ENCODE data around the gene FREM3. TPM values are rescaled to one million over a fixed set of nuclear protein-coding genes. Genes with fewer than 3 reads are reported as not detected.

FREM3 gene
- polyA plus RNA-seq, 1 donor from 2014 or later, result 0.60 TPM

GRCh38 chr4:143626134-143626911, 74.2 kb downstream of the FREM3 start:
- H3K27me3 Mint-ChIP-seq, result peaks cover 2% of the 10 kb centered on the region
- H3K4me1 Mint-ChIP-seq, result no peaks in the 10 kb centered on the region
- H3K4me3 Mint-ChIP-seq, result no peak overlapping the region
- H3K36me3 Mint-ChIP-seq, result peaks cover 5% of the 10 kb centered on the region
- no peaks in the 10 kb centered on the region for H3K9me3 Mint-ChIP-seq
- no peak overlapping the region for H3K27ac Mint-ChIP-seq

DNA sequence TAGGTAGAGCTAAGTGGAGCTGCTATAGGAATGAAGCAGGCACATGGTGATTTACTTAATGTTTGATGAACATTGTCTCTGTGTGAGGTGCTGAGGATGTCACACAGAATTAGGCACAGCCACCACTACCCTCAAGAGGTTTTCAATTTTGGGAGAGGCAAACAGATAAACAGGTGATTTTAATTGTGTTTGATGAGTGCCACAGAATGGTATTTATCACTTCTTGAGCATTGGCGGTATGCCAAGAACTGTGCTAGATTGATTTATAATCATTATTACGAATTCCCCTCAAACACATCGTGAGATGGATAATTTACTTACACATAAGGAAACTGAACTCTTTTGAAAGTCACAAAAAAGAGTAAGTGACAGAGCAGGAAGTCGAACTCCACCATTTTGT, 74.8 kb downstream of the FREM3 start:
- Mint-ChIP-seq H3K27me3 (peaks cover 2% of the 10 kb centered on the region), H3K4me1 (no peaks in the 10 kb centered on the region), H3K9me3 (no peaks in the 10 kb centered on the region), H3K4me3 (no peak overlapping the region), H3K27ac (no peak overlapping the region), H3K36me3 (peaks cover 5% of the 10 kb centered on the region)

DNA sequence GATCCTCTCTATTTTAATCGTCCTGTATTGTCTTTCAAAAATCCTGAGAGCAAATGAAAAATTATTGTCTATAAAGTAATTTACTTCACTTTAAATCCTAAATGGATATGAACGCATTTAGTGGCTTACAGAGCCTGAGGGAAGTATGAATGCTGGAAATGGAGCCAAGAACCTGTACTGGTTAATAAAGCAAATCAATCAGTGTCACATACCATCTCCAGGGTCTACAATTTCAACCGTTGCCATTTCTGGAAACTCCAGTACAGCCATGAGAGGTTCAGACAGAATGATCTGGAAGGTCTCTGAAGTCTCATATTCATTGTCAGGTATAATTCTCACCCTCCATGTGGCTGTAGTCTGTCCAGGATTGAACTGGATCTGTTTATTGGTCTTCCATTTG, 76.6 kb downstream of the FREM3 start:
- H3K36me3 Mint-ChIP-seq, result peaks cover 5% of the 10 kb centered on the region
- H3K9me3 Mint-ChIP-seq, result no peaks in the 10 kb centered on the region
- no peaks in the 10 kb centered on the region for H3K4me1 Mint-ChIP-seq
- no peaks in the 10 kb centered on the region for H3K27me3 Mint-ChIP-seq
- no peak overlapping the region for H3K4me3 Mint-ChIP-seq
- H3K27ac Mint-ChIP-seq, result no peak overlapping the region

DNA sequence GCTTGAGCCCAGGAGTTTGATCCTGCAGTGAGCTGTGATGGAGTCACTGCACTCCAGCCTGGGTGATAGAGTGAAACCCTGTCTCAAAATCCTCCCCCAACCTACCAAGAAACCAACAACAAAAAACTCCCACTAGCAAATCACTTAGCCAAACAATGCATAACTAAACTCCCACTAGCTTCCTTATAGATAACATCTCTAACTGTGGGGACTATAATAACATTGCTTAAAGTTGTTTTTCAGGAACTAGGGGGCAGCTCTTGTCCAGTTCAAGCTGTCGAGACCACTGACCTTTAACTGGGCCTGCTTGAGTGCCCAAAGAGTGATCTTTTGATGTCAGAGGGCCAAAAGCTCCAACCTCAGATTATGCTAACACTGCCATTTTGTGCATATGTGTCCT, 81.7 kb downstream of the FREM3 start:
- H3K27me3 Mint-ChIP-seq, result peaks cover 5% of the 10 kb centered on the region
- H3K4me3 Mint-ChIP-seq, result no peak overlapping the region
- H3K9me3 Mint-ChIP-seq, result peaks cover 0 to 5% (median 4%) of the 10 kb centered on the region in 3 donors
- peaks cover 2% of the 10 kb centered on the region for H3K36me3 Mint-ChIP-seq
- no peak overlapping the region for H3K27ac Mint-ChIP-seq
- peaks cover 0 to 6% (median 0%) of the 10 kb centered on the region in 3 donors for H3K4me1 Mint-ChIP-seq

DNA sequence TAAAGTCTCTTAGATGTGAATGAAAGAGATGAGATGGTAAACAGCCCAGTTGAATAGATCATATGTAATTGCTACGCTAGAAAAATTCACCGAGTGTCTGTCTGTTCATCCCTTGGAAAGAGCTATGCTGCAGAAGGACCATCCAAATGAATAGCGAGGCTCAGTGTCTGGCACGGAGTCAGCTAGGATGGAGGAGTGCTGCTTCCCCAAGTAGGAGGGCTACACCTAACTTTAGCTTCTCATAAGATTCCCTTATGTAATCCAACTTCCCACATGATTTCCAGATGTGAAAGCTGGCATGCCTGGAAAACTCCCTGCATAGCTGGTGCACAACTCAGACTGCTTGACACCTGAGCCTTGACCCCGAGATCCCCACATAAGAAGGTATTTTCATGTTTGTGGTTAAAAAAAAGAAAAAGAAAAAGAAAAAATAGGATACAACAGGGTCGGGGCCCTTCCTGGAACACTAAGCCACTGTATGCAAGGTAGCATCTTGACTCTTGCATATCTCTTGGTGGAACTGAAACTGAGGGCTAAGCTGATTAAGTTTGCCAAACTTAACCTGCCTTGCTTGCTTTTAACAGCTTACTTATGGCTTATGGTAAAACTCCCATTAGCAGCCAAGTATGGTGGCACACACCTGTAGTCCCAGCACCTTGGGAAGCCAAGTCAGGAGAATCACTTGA, 82.3 kb downstream of the FREM3 start:
- Mint-ChIP-seq H3K27ac (no peak overlapping the region), H3K36me3 (peaks cover 2% of the 10 kb centered on the region), H3K4me3 (no peak overlapping the region)

DNA sequence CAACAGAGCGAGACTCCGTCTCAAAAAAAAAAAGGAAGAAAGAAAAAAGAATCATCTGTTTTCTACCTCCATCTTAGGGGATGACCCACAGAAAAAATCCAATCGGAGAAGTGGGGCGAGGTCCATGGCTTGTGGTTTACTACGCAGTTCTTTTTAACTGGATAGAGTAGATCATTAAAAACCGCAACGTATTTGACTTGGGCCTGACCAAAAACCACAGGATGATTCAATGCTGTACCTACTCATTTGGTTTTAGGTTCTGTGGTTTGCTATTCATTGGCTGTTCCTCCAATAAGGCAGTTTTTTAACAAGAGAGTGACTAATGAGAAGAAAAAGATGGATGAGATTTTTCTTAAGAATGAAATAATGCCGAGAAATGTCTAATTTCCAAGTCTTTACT, 83.7 kb downstream of the FREM3 start:
- no peak overlapping the region for H3K4me3 Mint-ChIP-seq
- peaks cover 0 to 6% (median 0%) of the 10 kb centered on the region in 3 donors for H3K4me1 Mint-ChIP-seq
- H3K27me3 Mint-ChIP-seq, result peaks cover 10% of the 10 kb centered on the region
- H3K27ac Mint-ChIP-seq, result no peak overlapping the region
- H3K36me3 Mint-ChIP-seq, result peaks cover 2% of the 10 kb centered on the region
- H3K9me3 Mint-ChIP-seq, result peaks cover 0 to 5% (median 4%) of the 10 kb centered on the region in 3 donors

More for the DNA sequence above, 82.3 kb downstream of the FREM3 start:
- H3K4me1 Mint-ChIP-seq, result peaks cover 0 to 6% (median 0%) of the 10 kb centered on the region in 3 donors
- peaks cover 8% of the 10 kb centered on the region for H3K27me3 Mint-ChIP-seq
- peaks cover 0 to 5% (median 4%) of the 10 kb centered on the region in 3 donors for H3K9me3 Mint-ChIP-seq

- Mint-ChIP-seq H3K27ac (no peak overlapping the region), H3K4me1 (no peaks in the 10 kb centered on the region), H3K36me3 (peaks cover 2% of the 10 kb centered on the region), H3K27me3 (peaks cover 10% of the 10 kb centered on the region), H3K4me3 (no peak overlapping the region), H3K9me3 (peaks cover 0 to 5% (median 0%) of the 10 kb centered on the region in 3 donors)
Measured at GRCh38 chr4:143609492-143609891, 91.0 kb downstream of the FREM3 start.

DNA sequence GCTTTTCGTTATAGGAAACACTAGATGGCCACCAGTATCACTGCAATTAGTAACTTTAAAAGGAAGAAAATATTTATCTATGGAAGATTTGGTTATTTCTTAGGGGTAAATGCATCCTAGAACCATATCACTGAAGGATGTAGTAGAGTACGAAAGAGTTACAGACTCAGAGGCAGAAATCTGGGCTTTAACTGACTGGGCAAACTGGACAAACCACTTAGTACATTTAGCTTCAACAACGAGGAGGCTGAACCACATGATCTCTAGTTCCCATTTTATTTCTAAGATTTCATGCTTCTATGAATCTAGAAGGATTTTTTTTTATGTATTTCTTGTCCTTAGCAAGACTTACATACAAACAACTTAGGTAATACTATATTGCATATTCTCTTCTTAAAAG, 94.0 kb downstream of the FREM3 start:
- Mint-ChIP-seq H3K36me3 (peaks cover 7% of the 10 kb centered on the region), H3K27ac (no peak overlapping the region), H3K27me3 (peaks cover 2% of the 10 kb centered on the region), H3K4me3 (no peak overlapping the region), H3K4me1 (no peaks in the 10 kb centered on the region), H3K9me3 (peaks cover 0 to 5% (median 3%) of the 10 kb centered on the region in 3 donors)

- Mint-ChIP-seq H3K4me1 (no peaks in the 10 kb centered on the region), H3K4me3 (no peak overlapping the region), H3K27ac (no peak overlapping the region), H3K36me3 (peaks cover 10% of the 10 kb centered on the region), H3K9me3 (peaks cover 0 to 3% (median 1%) of the 10 kb centered on the region in 3 donors), H3K27me3 (peaks cover 2% of the 10 kb centered on the region)
Measured at GRCh38 chr4:143599827-143600226, 100.6 kb downstream of the FREM3 start.

DNA sequence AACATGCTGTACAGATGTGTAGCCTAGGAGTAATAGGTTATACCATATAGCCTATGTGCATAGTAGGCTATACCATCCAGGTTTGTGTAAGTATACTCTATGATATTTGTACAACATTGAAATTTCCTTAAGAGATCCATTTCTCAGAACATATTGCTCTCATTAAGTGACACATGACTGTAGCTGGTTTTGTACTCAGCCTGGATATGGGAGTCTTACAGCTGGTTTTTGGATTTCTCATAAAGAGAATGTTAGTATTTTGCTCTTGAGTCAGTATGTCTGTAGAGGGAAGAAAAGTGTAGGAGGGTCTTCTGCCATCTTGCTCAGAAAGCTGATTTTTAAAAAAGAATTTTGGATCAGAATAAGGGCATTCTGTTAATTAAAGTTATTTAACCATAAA, 101.7 kb downstream of the FREM3 start:
- Mint-ChIP-seq H3K36me3 (peaks cover 7% of the 10 kb centered on the region), H3K27ac (no peak overlapping the region), H3K4me3 (no peak overlapping the region), H3K27me3 (no peaks in the 10 kb centered on the region), H3K9me3 (peaks cover 0 to under 1% (median 0%) of the 10 kb centered on the region in 3 donors), H3K4me1 (no peaks in the 10 kb centered on the region)

- Mint-ChIP-seq H3K36me3 (peaks cover 7% of the 10 kb centered on the region), H3K4me3 (no peak overlapping the region), H3K27me3 (no peaks in the 10 kb centered on the region), H3K27ac (no peak overlapping the region), H3K4me1 (no peaks in the 10 kb centered on the region), H3K9me3 (peaks cover 0 to 2% (median 0%) of the 10 kb centered on the region in 3 donors)
Measured at GRCh38 chr4:143597276-143597675, 103.2 kb downstream of the FREM3 start.

DNA sequence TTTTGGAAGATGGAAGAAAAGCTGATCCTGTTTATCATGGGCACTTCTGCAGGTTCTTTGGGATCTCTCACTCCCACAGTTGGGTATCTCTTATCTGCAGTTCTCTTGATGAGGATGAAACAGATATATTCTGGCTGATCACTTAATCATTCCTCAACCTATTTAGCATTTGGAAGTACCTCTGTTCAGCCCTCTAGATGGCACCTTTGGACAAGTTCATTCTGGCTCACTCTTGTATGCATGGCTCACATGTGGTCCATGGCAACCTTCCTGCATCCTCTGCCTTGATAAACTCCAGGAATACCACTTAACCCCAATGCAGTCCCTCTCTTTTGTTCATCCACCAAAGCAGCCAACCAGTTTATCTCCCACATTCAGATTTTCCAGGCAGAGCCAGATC, 112.8 kb downstream of the FREM3 start:
- no peaks in the 10 kb centered on the region for H3K36me3 Mint-ChIP-seq
- no peaks in the 10 kb centered on the region for H3K27me3 Mint-ChIP-seq
- no peaks in the 10 kb centered on the region for H3K4me1 Mint-ChIP-seq
- peak overlapping the region in 1 of 4 donors; percentile 4 for H3K4me3 Mint-ChIP-seq
- no peak overlapping the region for H3K27ac Mint-ChIP-seq
- H3K9me3 Mint-ChIP-seq, result peaks cover 7 to 14% (median 12%) of the 10 kb centered on the region in 3 donors

- H3K4me1 Mint-ChIP-seq, result no peaks in the 10 kb centered on the region
- no peaks in the 10 kb centered on the region for H3K36me3 Mint-ChIP-seq
- H3K27me3 Mint-ChIP-seq, result no peaks in the 10 kb centered on the region
- no peak overlapping the region for H3K27ac Mint-ChIP-seq
- peaks cover 7 to 17% (median 11%) of the 10 kb centered on the region in 3 donors for H3K9me3 Mint-ChIP-seq
- H3K4me3 Mint-ChIP-seq, result no peak overlapping the region
Measured at GRCh38 chr4:143586080-143586479, 114.4 kb downstream of the FREM3 start.

- H3K4me3 Mint-ChIP-seq, result no peak overlapping the region
- H3K4me1 Mint-ChIP-seq, result no peaks in the 10 kb centered on the region
- H3K27ac Mint-ChIP-seq, result no peak overlapping the region
- H3K9me3 Mint-ChIP-seq, result peaks cover 7 to 17% (median 11%) of the 10 kb centered on the region in 3 donors
- no peaks in the 10 kb centered on the region for H3K36me3 Mint-ChIP-seq
- H3K27me3 Mint-ChIP-seq, result no peaks in the 10 kb centered on the region
Measured at GRCh38 chr4:143585548-143585947, 114.9 kb downstream of the FREM3 start.

GRCh38 chr4:143581331-143581946, 119.0 kb downstream of the FREM3 start:
- peaks cover 7% of the 10 kb centered on the region for H3K36me3 Mint-ChIP-seq
- H3K27ac Mint-ChIP-seq, result no peak overlapping the region
- H3K27me3 Mint-ChIP-seq, result no peaks in the 10 kb centered on the region
- H3K4me3 Mint-ChIP-seq, result no peak overlapping the region
- peaks cover 6 to 17% (median 11%) of the 10 kb centered on the region in 3 donors for H3K9me3 Mint-ChIP-seq
- H3K4me1 Mint-ChIP-seq, result no peaks in the 10 kb centered on the region

Measured in IgD-negative memory B cell (primary cell).